HG02884 (cell line): ENCODE measurements around the gene SORL1.

Source experiments
- ATAC-seq: cut with Tn5 transposase; IDR thresholded peaks from one replicate; pipeline ENCODE4 v1.9.1; 2021; ENCODE audit warnings: mild to moderate bottlenecking, moderate library complexity; ENCODE audit not compliant: unreplicated experiment

The SORL1 gene

GRCh38 chr11:121427400-121427744 lies 24.7 kb upstream of the SORL1 start:
- no peak for ATAC-seq

DNA sequence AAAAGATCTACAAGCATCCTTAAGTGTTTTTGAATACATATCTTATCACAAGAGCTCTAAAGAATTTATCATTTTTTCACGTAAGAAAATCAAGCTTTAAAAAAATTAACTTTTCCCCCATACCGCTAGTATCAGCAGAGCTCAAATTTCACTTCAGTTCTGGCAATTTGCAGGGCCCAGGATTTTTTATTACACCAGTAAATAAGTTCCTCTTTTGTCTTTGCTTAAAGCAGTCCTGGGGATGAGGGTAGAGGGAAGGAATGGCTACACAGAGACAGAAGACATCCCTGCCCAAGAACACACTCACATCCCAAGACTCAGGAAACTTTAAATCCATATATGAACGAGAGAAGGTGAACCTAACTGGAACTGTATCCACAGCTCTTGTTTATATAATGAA lies 22.6 kb upstream of the SORL1 start:
- no peak for ATAC-seq

GRCh38 chr11:121431820-121432526 lies 20.1 kb upstream of the SORL1 start:
- ATAC-seq: peak; percentile 37

DNA sequence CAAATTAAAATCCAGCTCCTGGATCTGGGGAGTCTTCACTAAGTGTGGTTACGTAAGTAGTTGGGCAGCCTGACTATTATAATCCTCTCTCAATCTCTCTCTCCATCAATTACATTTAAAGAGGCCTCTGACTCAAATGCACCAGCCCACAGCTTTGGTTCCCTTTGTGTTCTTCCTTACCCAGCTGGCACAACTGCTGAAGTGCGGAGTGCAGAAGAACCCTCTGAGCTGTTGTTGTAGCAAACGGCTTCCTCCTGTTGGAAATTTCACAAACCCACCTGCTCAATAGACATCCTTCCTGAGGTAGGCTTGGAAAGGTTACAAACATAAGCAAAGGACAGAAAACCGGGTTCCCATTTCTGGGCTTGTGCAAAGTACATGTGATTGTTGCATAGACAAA lies 17.0 kb upstream of the SORL1 start:
- no peak for ATAC-seq

DNA sequence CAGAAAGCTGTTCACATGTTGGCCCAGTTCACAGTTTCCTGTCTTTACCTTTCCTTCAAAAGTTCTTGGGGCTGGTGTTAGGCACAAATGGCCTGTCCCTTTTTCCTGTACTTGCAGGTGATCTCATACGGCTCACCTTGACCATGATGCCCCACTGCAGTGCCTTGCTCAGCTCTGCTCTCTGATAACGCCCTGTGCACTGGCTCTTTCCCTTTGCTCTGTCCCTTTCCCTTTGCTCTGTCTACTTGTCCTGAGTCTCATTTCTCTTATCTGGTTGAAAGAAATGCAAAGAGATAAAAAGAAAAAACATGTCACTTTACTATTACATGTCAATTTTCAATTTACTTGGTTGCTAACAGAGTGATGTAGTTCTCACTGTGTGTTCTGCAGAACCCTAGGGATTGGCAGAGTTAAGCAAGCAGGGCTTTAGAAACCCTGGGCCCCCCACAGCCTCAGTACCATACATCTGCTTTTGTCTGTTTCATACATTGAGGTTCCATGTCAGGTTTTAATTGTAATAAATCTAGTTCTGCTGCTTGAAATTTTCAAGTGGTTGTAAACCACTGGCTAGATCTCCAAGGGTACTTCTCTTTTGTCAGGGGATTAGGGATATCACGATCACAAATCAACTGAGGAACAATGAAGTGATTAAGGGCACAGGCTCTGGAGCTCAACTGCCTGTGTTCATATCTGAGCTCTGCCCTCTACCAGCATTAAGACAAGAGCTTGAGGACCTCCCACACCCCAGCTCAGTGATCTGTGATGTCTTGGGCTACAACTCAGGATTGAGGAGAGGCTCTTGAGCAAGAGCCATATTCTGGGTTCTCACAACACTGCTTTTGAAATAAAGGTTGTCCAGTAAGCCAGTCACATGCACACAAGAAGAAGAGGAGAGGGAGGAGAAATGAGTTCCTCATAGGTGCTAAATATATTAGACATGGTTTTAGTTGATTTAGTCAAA lies 16.3 kb upstream of the SORL1 start:
- no peak for ATAC-seq

DNA sequence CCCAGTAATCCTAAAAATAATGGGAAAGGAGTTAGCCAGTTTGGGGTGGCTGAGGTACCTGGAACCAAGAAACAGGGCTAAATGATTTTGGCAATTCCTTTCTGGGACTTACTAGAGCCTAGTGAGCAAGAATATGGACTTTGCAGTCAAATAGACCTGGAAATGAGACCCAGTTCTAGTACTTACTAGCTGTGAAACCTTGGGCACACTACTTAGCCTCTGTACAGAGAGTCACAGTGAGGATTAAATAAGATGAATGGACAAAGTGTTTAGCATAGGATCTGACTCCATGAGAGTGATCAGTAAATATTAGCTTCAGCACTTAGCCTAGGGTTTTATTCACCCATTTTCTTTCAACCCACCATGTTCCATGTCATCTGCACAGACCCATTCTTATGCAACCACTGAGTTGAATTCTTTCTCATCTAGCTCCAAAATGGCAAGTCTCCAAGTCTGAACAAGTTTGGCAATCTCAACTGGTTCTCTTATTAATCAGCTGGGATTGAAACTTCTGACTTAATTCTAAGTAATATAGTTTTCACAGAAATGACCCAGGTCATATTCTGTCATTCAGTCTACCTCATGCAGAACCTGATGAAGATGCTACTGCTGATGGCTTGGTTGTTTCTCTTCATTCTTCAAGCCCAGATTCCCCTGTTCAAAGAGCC lies 15.0 kb upstream of the SORL1 start:
- ATAC-seq: no peak

DNA sequence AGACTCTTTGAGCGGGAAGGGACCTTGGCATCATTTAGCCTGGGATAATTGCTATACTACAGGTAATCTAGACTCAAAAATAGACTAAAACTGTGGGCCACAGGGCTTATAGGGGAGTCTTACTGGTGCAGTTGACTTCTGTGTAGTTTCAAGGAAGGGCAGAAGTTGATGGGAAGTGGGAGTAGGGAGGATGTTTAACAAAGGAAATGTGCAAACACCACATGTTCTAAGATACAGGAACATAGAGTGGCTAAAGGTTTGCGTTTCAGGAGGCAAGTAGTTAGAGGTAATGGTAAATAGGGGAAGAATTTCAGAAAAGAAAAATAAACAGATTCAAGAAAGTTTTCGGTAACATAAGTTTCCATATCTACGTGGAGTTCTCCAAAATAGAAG lies 14.4 kb upstream of the SORL1 start:
- ATAC-seq: no peak

GRCh38 chr11:121439337-121439736 lies 12.8 kb upstream of the SORL1 start:
- no peak for ATAC-seq

- no peak for ATAC-seq
Observed at GRCh38 chr11:121439759-121440158, 12.4 kb upstream of the SORL1 start.

DNA sequence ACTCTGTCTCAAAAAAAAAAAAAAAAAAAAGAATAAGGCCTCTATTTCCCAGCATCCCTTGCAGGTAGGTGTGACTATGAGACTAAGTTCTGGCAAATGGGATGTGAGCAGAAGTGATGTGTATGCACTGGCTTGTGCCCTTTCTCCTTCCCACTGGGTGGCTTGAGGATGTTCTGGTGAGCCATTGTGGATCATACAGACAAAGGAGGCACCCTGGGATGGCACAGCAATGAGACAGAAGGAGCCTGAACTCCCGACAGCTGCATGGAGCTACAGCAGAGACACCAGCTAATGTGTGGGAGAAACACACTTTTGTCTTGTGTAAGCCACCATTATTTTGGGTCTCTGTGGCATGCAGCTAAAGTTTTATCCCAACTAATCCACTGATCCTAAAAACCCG lies 10.6 kb upstream of the SORL1 start:
- ATAC-seq: no peak

GRCh38 chr11:121443688-121444275 lies 8.3 kb upstream of the SORL1 start:
- ATAC-seq: no peak

DNA sequence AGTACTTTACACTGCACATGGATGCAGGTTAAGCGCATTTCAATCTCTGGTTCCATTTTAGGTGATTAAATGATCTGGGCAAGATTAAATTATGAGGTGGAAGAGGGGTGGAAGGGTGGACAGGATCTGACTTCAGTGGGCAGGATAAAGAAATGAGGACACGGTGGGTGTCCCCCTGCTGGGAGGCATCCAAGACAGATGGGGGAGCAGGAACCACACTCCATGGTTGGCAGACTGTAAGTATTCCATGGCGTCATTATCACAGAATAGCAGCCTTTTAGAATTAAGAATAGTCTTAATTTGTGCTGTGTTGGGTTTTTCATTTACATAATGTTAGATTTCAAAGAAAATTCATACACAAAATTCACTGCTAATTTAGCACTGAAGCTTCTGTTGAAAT lies 7.6 kb upstream of the SORL1 start:
- ATAC-seq: no peak

DNA sequence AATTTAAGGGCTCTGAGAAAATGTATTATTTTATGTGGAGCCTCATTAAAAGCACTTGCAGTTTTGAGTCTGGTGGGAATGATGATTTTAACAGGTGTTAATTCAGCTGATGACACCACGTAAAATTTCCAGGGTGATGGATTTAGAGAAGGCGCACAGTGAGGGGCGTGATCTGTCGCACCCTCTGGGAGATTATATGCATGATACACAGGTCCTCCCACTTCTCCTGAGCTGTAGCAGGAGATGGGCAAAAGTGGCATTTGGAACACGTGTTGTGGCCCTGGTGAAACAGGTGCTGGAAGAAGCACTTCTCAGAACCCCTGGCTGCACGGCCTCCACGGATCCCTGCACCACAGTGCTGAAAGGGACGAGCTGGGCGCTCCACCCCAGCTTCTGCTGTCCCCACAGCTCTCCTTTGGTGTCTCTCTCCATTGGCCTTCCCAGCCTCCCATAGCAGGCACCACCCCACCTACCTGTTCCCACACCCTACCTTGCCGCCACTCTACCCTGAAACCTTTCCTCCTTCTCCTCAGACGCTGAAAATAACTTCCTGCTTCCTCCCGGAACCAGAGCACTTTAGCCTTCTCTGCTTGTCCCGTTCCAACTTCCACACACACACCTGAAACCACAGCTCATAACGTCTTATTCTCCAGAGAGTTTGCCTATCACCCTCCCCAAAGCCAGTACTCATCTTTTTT lies 6.9 kb upstream of the SORL1 start:
- ATAC-seq: no peak

DNA sequence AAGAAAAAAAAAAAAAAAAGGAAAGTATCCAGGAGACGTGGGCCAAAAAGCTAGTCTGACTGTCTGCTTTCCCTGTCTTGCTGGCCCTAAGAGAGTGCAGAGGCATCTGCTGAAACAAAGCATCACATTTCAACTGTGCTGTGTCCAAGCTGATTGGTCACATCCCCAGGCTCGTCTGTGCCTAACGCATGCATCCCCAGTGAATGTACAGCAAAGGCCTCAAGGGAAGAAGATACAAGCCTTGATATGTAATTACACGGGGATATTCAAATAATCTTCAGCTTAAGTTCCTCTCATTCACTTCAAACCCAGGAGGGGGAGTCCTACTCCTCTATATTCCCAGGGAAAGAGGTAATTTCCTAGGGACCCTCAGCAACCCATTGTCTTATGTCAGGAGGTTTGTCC lies 5.4 kb upstream of the SORL1 start:
- no peak for ATAC-seq

DNA sequence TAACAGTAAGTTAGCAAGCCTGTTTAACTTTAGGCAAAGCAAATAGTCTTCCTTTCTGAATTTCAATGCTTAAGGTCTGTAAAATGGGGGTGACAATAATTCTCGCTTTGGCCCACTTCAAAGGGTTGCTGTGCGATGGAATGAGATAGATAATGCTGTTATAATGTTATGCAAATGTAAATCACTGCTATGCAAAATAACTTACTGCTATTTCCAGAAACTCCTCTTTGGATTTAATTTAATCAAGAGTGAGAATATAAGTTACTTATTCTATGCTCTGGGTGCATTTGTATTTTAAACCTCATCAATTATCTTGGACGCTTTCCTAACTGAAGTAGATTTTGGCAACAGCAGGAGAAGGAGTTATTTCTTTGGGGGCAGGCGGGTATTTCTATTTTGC lies 4.1 kb upstream of the SORL1 start:
- no peak for ATAC-seq

DNA sequence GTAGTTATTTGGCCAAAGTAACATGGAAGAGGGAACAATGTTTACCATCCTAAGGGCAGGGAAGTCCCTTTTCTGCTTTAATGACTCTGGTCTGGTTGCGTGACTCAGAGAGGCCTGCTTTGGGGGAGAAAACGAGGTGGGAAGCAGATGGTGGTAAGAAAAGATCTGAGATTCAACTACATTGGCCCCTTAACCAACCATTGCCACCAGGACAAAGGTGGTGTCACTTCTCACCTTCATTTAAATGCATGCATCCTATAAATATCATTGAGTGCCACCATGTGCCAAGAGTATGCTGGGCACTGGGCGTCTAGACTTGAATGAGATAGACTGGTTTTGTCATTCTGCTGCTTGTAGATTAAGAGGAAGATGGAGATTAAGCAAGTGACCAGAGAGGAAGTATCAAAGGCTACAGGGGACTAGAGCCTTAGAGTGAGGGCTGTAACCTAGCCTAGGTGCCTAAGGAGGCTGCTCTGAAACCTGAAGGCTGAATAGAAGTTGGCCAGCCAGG lies 3.6 kb upstream of the SORL1 start:
- no peak for ATAC-seq

DNA sequence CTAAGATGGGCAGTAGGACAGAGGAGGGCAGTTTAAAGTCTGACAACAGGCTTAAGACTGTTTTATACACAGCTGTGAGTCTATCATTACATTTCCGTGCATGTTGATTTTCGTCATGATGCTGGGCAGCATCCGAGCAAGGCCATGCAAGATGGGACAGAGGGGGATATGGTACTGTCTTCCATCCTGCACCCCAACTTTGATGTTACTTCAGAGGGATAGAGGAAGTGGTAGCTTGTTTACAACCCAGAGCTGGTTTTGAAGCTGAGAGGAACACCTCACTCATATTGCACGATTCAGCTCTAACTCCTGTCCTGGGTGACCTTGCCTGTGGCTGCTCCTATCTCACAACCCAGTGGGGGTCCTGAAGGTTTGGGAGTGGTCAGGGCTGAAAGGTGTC lies 3.0 kb upstream of the SORL1 start:
- no peak for ATAC-seq

GRCh38 chr11:121449626-121450025 lies 2.5 kb upstream of the SORL1 start:
- ATAC-seq: no peak

- no peak for ATAC-seq
Observed at GRCh38 chr11:121450401-121450800, 1.7 kb upstream of the SORL1 start.

DNA sequence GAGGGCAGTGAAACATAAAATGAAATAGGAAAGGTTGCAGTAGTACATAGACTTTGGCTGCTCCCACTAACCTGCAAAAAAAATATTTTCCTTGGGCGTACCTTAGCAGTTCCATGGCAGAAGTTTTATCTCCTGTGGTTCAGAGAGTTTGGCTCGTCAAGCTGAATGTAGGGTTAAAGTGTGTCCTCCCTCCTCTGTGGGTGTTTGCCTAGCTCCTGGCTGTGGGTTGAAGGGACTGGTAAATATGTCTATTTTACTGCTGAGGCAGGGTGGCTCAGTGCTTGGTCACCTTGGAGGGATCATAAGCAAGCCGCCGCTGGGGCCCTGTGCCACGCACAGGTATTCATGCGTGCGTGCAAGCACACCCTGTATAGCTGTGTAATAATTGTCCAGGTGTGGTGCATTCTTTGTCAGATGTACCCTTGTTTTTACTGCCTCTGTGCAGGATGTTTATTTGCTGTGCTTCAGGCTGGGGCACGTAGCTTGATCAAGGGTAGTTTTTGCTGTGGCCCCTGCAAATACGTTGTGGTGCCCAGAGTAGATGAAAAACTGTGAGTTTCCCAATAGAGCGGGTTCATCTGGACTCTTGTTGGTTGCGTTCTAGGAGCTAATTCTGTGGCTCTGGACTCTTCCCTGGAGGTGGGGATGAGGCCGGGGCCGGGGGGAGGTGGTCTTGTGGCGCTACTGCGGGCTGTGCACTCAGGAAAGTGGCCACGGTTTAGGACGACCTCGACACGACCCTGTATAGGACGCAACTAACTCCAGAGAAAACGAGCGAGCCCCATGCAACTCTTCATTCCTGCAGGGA lies 732 bp upstream of the SORL1 start:
- ATAC-seq: no peak
